IgD-negative memory B cell (primary cell): ENCODE data around the gene ARHGEF4. TPM values are rescaled to one million over a fixed set of nuclear protein-coding genes. Genes with fewer than 3 reads are reported as not detected.
A peak's percentile ranks its signal among the peaks of the same experiment; 100 is the strongest.

Source experiments
- H3K27ac Mint-ChIP-seq, 3 donors: one replicate each; pipeline ENCODE4 v1.8.0; 2020 to 2022; ENCODE audit warnings: mild to moderate bottlenecking in 3 of 3, mixed read lengths in 3 of 3, moderate library complexity in 1 of 3
- H3K27me3 Mint-ChIP-seq: one replicate; pipeline ENCODE4 v1.8.0; 2021; ENCODE audit warnings: mixed read lengths
- H3K36me3 Mint-ChIP-seq: one replicate; pipeline ENCODE4 v1.8.0; 2020; ENCODE audit warnings: mild to moderate bottlenecking, mixed read lengths
- H3K4me1 Mint-ChIP-seq, 3 donors: one replicate each; pipeline ENCODE4 v1.8.0; 2020 to 2022; ENCODE audit warnings: mixed read lengths in 3 of 3, mild to moderate bottlenecking in 1 of 3
- H3K4me3 Mint-ChIP-seq, 4 donors: one replicate each; pipeline ENCODE4 v1.8.0; 2020 to 2022; ENCODE audit warnings: mild to moderate bottlenecking in 4 of 4, mixed read lengths in 4 of 4, moderate library complexity in 3 of 4
- H3K9me3 Mint-ChIP-seq, 3 donors: one replicate each; pipeline ENCODE4 v1.8.0; 2020 to 2021; ENCODE audit warnings: mixed read lengths in 3 of 3, mild to moderate bottlenecking in 1 of 3
- polyA plus RNA-seq: library from polyadenylated mRNA; unstranded; fragments of 300-500 nt; fragmentation: Illumina TruSeq; gene quantifications from one replicate; pipeline ENCODE4 v1.2.3, GENCODE V29; 2021

Gene ARHGEF4
- polyA plus RNA-seq, 1 donor from 2014 or later, result 0.24 TPM

GRCh38 chr2:130954873-130955272 lies 118.2 kb downstream of the ARHGEF4 start:
- H3K9me3 Mint-ChIP-seq, result peaks cover 6 to 22% (median 15%) of the 10 kb centered on the region in 3 donors
- H3K27me3 Mint-ChIP-seq, result no peaks in the 10 kb centered on the region
- H3K27ac Mint-ChIP-seq, result no peak overlapping the region

DNA sequence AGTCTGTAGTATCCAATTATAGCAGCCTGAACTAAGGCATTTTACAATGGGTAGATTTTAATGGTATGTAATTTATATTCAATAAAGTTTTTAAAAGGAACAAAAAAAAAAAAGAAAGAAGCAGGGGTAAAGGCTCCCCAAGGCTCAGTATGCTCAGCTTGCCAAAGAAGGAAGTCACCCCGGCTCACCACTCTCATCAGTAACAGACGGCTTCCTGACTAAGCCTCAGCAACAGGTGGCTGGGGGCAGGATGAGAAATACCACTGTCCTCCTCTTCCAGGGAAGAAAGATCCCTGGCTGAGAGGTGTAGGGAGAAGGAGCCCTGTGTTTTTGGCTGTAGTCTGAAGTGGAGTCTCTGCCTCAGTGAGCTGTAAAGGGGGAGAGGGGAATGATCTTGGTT lies 121.2 kb downstream of the ARHGEF4 start:
- no peak overlapping the region for H3K27ac Mint-ChIP-seq
- no peaks in the 10 kb centered on the region for H3K4me1 Mint-ChIP-seq
- H3K4me3 Mint-ChIP-seq, result no peak overlapping the region
- no peaks in the 10 kb centered on the region for H3K36me3 Mint-ChIP-seq
- peaks cover 18% of the 10 kb centered on the region for H3K27me3 Mint-ChIP-seq
- H3K9me3 Mint-ChIP-seq, result peaks cover 6 to 22% (median 15%) of the 10 kb centered on the region in 3 donors

More at GRCh38 chr2:130954873-130955272, 118.2 kb downstream of the ARHGEF4 start:
- Mint-ChIP-seq H3K4me1 (no peaks in the 10 kb centered on the region), H3K4me3 (no peak overlapping the region), H3K36me3 (peaks cover 3% of the 10 kb centered on the region)

DNA sequence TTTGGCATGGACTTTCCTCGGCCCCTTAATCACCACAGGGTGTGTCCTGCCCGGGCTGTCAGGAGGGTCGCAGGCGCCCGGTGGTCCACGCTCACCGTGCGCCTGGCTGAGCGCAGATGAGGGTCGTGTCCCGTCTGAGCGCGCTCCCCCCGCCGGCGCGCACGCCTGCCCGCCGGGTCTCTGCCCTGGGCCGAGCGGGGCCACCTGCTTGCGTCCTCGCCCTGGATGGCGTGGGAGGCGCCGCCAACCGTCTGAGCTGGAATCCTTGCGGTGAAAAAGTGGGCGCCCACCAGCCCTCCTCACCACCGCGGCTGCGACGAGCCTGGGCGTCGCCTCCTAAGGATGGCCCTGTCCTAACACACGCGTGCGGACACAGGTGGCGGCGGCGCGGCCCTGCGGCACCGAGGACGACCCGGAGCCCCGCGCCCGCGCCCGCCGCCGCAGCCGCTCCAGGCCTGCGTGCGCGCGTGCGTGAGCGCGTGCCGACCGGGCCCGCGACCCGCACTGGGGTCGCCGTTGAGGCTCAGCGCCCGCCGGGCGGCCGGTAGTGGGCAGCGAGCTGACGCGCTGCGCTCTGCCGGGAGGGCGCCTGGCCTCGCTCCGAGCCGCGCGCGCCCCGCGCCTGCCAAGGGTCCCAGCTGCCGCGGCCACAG lies 126.6 kb downstream of the ARHGEF4 start:
- Mint-ChIP-seq H3K27me3 (peaks cover 40% of the 10 kb centered on the region), H3K4me1 (peaks cover 3 to 7% (median 4%) of the 10 kb centered on the region in 3 donors), H3K9me3 (peaks cover 0 to 3% (median 0%) of the 10 kb centered on the region in 3 donors), H3K36me3 (no peaks in the 10 kb centered on the region), H3K4me3 (no peak overlapping the region), H3K27ac (no peak overlapping the region)

DNA sequence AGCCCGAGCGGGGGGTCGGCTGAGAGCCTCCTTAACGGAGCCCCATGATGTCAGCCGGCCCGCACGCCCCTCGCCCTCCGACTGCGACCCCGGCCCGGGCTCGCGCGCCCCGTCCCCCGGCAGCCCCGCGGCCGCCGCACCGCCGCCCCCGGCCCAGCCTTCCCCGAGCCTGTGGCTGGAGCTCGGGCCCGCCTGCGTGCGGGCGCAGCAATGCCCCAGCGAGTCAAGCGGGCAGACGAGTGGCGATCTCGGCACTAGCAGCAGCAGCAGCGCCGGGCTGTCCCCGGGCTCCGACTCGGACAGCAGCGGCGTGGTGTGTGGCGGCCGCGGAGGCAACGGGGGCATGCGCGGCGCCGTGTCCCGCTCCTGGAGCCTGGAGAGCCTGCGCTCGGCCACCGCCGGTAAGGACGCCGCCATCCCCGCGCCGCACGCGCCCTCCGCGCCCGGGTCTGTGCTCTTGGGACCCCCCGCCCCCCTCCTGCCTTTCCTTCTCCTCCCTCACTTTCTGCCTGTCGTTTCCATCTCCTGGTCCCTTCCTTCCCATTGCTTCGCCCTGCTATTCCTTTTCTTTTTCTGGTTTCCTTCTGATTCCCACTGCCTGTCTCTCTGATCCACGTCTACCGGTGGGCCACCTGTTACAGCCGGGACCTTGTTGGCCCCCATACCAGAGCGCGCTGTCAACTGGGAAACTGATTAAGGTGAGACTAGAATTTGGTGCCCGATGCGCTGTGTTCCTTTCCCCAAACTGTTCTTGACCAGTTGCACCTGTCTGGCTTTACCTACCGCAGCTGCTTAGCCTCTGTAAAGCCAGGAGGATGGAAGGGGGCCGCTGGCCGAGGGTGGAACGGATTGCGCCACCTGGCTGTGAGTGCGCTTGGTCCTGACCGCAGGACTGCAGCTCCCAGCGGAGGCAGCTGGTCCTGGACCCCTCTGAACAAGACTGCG lies 127.4 kb downstream of the ARHGEF4 start:
- Mint-ChIP-seq H3K27ac (no peak overlapping the region), H3K4me3 (peak overlapping the region in 1 of 4 donors; percentile 39), H3K36me3 (no peaks in the 10 kb centered on the region), H3K27me3 (peaks cover 40% of the 10 kb centered on the region), H3K4me1 (peaks cover 3 to 7% (median 4%) of the 10 kb centered on the region in 3 donors), H3K9me3 (no peaks in the 10 kb centered on the region)

DNA sequence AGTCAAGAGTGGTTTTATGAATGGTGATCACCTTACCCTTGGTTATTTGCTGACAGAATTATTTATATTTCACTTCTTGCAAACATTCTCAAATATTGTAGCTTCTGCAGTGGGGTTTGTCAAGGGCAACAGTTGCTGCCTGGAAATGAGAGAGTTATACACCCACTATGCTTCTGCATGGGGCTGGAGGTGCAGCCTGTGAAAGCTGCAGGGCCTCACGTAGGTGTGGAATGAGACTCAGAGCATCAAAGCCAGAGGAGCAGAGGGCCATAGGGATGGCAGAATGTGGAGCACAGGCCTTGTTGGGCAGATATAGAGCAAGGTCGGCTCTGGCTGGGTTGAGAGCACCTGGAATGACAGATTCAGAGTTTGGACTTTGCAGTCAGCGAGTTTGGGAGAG lies 128.2 kb downstream of the ARHGEF4 start:
- H3K4me1 Mint-ChIP-seq, result peaks cover 3 to 7% (median 4%) of the 10 kb centered on the region in 3 donors
- H3K36me3 Mint-ChIP-seq, result no peaks in the 10 kb centered on the region
- H3K9me3 Mint-ChIP-seq, result no peaks in the 10 kb centered on the region
- no peak overlapping the region for H3K27ac Mint-ChIP-seq
- H3K4me3 Mint-ChIP-seq, result peak overlapping the region in 2 of 4 donors; percentile 4 to 6
- H3K27me3 Mint-ChIP-seq, result peaks cover 40% of the 10 kb centered on the region

DNA sequence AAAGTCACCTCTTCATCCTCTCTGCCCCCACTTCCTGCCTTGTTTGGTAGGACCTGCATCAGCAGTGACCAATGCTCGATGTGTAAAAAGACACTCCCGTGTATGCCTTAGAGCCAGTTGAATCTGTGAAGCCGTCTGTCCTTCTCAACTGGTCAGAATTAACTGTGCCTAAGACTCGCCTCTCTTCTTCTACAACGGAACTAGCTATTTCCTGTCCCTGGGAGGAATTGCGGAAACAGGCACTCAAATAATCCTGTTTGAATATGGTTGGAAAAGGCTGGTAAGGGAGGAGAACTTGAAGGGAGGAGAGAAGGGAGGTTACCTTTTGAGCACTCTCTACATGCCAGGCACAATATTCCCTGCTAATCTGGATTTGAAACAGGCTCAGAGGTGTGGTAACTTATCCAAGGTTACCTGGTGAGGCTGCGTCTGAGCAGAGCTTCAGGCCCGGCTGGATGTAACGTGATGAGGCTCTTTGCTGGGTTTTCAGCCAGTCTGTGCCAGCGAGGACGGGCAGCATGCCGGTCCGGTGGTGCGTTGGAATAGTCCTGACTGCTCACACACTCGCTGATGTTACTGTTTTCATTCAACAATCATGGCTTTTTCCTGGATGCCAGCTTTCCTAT lies 129.5 kb downstream of the ARHGEF4 start:
- H3K27ac Mint-ChIP-seq, result no peak overlapping the region
- peaks cover 3 to 7% (median 4%) of the 10 kb centered on the region in 3 donors for H3K4me1 Mint-ChIP-seq
- no peaks in the 10 kb centered on the region for H3K9me3 Mint-ChIP-seq
- no peaks in the 10 kb centered on the region for H3K36me3 Mint-ChIP-seq
- no peak overlapping the region for H3K4me3 Mint-ChIP-seq
- H3K27me3 Mint-ChIP-seq, result peaks cover 35% of the 10 kb centered on the region

DNA sequence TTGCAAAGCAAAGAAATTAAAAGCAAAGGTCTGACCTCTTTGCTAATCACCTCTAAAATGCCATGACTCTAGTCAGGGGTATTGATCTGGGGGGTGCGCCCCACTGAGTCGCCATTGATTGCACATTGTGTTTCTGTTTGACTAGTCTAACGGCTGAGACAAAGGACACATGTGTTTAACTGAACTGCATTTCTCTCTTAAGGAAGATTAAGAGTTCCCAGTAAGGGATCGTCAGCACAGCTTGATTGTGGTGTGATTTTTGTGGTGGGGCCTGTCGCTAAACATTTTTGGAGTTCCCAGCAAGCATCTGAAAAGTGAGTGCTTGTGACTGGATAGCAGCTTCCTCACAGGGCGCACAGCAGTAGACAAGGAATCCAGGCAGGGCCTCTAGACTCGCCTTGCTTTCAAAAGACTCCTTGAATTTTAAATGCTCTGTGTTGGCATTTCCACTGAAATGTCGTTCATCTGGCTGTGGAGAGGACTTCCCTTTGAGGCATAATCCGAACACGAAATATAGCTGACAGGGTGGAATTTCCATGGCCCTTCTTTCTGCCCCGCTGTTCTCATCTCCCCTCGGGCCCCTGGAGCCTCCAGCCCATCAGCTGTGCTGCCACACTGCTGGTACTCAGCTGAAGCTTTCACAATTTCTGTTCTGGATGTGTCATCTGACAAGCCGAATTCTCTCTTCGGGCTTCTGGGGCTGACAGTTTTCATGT lies 130.2 kb downstream of the ARHGEF4 start:
- Mint-ChIP-seq H3K4me3 (no peak overlapping the region), H3K36me3 (no peaks in the 10 kb centered on the region), H3K27ac (no peak overlapping the region), H3K4me1 (peaks cover 3 to 7% (median 4%) of the 10 kb centered on the region in 3 donors), H3K27me3 (peaks cover 29% of the 10 kb centered on the region), H3K9me3 (no peaks in the 10 kb centered on the region)

DNA sequence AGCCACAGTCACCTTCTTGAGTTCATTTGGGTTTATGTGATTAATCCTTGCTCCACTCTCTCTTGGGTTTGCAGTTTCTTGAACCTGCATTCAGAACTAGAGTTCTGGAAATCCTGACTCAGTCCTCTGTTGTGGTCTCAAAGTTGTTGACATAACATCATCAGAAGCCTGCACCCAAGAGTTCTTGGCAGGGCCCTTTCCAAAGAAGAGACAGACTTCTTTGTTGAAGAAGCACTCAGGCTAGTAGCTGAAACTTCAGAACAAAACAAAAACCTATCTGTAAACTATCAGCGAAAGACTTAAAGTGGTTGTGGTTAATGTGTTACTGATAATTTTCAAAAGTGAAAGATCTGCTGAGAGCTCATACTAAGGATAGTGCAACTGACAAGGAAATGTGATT lies 135.7 kb downstream of the ARHGEF4 start:
- Mint-ChIP-seq H3K36me3 (no peaks in the 10 kb centered on the region), H3K27ac (no peak overlapping the region), H3K4me3 (no peak overlapping the region)

GRCh38 chr2:130975729-130976128 lies 139.0 kb downstream of the ARHGEF4 start:
- no peak overlapping the region for H3K4me3 Mint-ChIP-seq
- no peak overlapping the region for H3K27ac Mint-ChIP-seq
- no peaks in the 10 kb centered on the region for H3K27me3 Mint-ChIP-seq
- H3K9me3 Mint-ChIP-seq, result peaks cover 0 to 1% (median 0%) of the 10 kb centered on the region in 3 donors
- no peaks in the 10 kb centered on the region for H3K36me3 Mint-ChIP-seq
- no peaks in the 10 kb centered on the region for H3K4me1 Mint-ChIP-seq

More for the DNA sequence above, 135.7 kb downstream of the ARHGEF4 start:
- Mint-ChIP-seq H3K4me1 (no peaks in the 10 kb centered on the region), H3K9me3 (no peaks in the 10 kb centered on the region), H3K27me3 (no peaks in the 10 kb centered on the region)

DNA sequence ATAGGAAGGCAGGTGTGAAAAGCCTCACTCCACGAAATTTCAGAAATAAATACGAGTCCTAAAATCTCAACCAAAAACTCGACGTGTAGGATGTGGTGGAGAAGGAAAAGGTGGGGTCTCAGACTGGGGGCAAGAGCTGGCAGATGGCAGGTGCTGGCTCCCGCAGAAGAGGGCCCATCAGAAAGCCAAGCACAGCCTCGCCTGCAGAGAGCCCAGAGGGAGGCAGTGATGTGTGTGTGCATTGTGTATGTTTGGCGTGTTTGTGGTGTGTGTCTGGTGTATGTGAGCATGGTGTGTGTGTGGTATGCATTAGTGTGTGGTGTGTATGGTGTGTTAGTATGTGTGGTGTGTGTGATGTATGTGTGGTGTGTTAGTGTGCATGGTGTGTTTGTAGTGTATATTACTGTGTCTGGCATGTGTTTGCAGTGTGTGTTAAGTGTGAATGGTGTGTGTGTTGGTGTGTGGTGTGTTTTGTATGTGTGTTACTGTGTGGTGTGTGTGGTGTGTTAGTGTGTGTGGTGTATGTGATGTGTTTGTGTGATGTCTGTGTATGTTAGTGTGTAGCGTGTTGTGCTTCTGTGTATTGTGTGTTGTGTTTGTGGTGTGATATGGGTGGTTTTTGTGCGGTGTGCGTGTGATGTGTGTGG lies 140.0 kb downstream of the ARHGEF4 start:
- Mint-ChIP-seq H3K27ac (no peak overlapping the region), H3K4me1 (no peaks in the 10 kb centered on the region), H3K27me3 (no peaks in the 10 kb centered on the region), H3K4me3 (no peak overlapping the region), H3K36me3 (no peaks in the 10 kb centered on the region), H3K9me3 (peaks cover 0 to 1% (median 0%) of the 10 kb centered on the region in 3 donors)

DNA sequence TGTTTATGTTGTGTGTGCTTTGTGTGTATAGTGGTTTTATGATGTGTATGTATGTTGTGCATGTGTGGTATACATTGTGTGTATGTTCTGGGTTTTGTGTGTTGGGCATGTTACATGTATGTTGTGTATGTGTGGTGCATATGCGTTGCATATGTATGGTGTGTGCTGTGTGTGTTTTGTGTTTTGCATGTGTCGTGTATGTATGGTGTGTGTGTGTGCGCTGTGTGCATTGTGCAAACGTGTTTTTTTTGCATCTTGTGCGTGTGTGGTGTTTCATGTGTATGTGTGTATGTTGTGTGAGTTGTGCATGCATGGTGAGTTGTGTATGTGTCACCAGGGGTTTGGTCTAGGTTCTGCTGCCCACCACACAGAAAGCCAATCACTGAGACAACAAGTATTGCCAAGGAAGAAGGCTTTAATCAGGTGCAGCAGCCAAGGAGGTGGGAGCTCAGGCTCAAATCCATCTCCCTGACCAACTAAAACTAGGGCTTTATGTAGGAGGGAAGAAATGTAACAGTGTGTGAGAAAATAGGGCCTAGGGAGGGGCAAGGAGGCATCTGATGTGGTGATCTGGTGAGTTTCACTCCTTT lies 140.8 kb downstream of the ARHGEF4 start:
- Mint-ChIP-seq H3K27me3 (no peaks in the 10 kb centered on the region), H3K4me1 (no peaks in the 10 kb centered on the region), H3K27ac (no peak overlapping the region), H3K36me3 (no peaks in the 10 kb centered on the region), H3K4me3 (no peak overlapping the region), H3K9me3 (peaks cover 0 to 1% (median 0%) of the 10 kb centered on the region in 3 donors)

DNA sequence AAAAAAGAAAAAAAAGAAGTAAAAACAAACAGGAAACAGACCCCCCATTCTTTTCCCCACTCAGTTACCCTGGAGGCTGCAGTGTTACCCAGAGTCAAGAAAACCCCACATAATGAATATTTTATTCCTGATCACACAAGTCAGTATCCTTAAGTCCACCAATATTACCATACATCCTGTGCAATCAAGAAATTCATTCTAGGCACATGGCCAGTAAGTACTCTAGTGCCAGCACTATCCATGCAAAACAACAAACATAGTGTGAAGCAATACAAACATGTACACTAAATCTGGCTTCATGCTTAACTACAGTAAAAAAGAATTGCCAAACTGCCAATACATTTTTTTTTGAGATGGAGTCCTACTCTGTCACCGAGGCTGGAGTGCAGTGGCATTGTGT lies 145.0 kb downstream of the ARHGEF4 start:
- H3K4me3 Mint-ChIP-seq, result no peak overlapping the region

GRCh38 chr2:130985206-130985780 lies 148.6 kb downstream of the ARHGEF4 start:
- Mint-ChIP-seq H3K4me1 (peaks cover 10 to 16% (median 12%) of the 10 kb centered on the region in 3 donors), H3K9me3 (peaks cover 4 to 11% (median 5%) of the 10 kb centered on the region in 3 donors), H3K27me3 (no peaks in the 10 kb centered on the region), H3K27ac (no peak overlapping the region), H3K4me3 (peak overlapping the region in 2 of 4 donors; percentile 29 to 63), H3K36me3 (no peaks in the 10 kb centered on the region)

More for the DNA sequence above, 145.0 kb downstream of the ARHGEF4 start:
- no peak overlapping the region for H3K27ac Mint-ChIP-seq
- H3K36me3 Mint-ChIP-seq, result no peaks in the 10 kb centered on the region
- peaks cover 4 to 11% (median 6%) of the 10 kb centered on the region in 3 donors for H3K9me3 Mint-ChIP-seq
- H3K4me1 Mint-ChIP-seq, result peaks cover 10 to 16% (median 12%) of the 10 kb centered on the region in 3 donors
- H3K27me3 Mint-ChIP-seq, result no peaks in the 10 kb centered on the region
